Mucosa of descending colon (tissue), 3 donors: ENCODE data around the gene ATP1A3. TPM values are rescaled to one million over a fixed set of nuclear protein-coding genes. Genes with fewer than 3 reads are reported as not detected.
"Not testable (repeated sequence)": the region's sequence is repeated elsewhere in the genome, so short reads cannot be mapped to it uniquely, and the experiment has no call there.

Source experiments
- ATAC-seq: fragments of 200-7000 bp; cut with Tn5 transposase; one replicate; pipeline ENCODE4 v1.9.1; 2020; ENCODE audit warnings: mild to moderate bottlenecking, moderate library complexity
- DNase-seq, 3 donors: peaks; one replicate each; pipeline ENCODE4 v3.0.0-alpha.2; 2020
- H3K36me3 ChIP-seq: fragments of 200-600 bp; one replicate; pipeline ENCODE4 v1.8.0; 2021; ENCODE audit warnings: low read depth, mild to moderate bottlenecking
- H3K4me1 ChIP-seq: fragments of 200-600 bp; one replicate; pipeline ENCODE4 v1.8.0; 2021; ENCODE audit warnings: low read depth, mild to moderate bottlenecking
- H3K4me3 ChIP-seq: fragments of 200-600 bp; one replicate; pipeline ENCODE4 v1.8.0; 2021; ENCODE audit warnings: mild to moderate bottlenecking
- H3K9me3 ChIP-seq: fragments of 200-600 bp; one replicate; pipeline ENCODE4 v1.8.0; 2021; ENCODE audit warnings: mild to moderate bottlenecking
- CTCF ChIP-seq: fragments of 200-600 bp; IDR thresholded peaks from one replicate; pipeline ENCODE4 v1.8.0; 2022; ENCODE audit warnings: antibody characterized with exemption, mild to moderate bottlenecking
- intact Hi-C, 2 donors: fragments of 100-400 bp; cut with DNase I in 1 of 2; cut with micrococcal nuclease in 1 of 2; formaldehyde crosslinking; loops; one replicate each; pipeline versions ENCODE4 v1.11.0 to v1.11.1; 2022; cut with DNase I, micrococcal nuclease
- total RNA-seq, 3 donors: library from RNA; stranded (reverse); fragmentation: NEBNext Ultra II Directional in 2 of 3; extraction: Animal tissue kit (Norgen Biotek cat#: 25700) in 2 of 3; gene quantifications; one replicate each; pipeline versions ENCODE4 v1.2.1 to v1.2.4, GENCODE V29; 2021 to 2023
- donor health status: DM: no; HTN: no; CAD: no; lungs with moderate emphysema.
- donor health status: DM: no; HTN: no; CAD: no.
- donor health status: DM: no; HTN: yes; CAD: no.

The ATP1A3 gene
- total RNA-seq, 3 donors from 2014 or later, result 8.3 TPM; not detected in 2

GRCh38 chr19:42018503-42019193, 24.6 kb upstream of the ATP1A3 start:
- H3K4me3 ChIP-seq, result no peak overlapping the region
- H3K36me3 ChIP-seq, result no peaks in the 10 kb centered on the region
- H3K4me1 ChIP-seq, result no peaks in the 10 kb centered on the region
- no peak for DNase-seq
- intact Hi-C loops, result no loop called here
- no peak for TF ChIP-seq CTCF
- H3K9me3 ChIP-seq, result no peaks in the 10 kb centered on the region
- no peak for ATAC-seq

DNA sequence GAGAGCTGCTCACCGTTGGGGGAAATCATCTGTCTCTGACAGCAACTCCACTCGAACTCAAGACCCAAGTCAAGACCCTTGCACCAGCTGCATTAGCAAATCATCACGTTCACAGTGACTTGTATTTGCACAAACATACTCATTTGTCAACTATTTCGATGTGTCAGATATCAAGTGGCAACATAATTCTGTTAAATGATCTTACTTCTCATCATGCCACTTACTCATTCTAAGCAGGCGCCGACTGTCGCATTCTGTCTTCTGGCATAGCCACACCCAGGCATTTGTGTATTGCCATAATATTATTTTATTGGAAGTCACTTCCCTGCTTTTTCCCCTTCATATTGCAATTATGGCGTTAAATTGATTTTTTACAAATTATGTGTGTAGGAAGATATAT, 23.0 kb upstream of the ATP1A3 start:
- DNase-seq (no peak), ATAC-seq (no peak)
- Histone ChIP-seq H3K9me3 (no peaks in the 10 kb centered on the region), H3K36me3 (no peaks in the 10 kb centered on the region), H3K4me3 (no peak overlapping the region), H3K4me1 (no peaks in the 10 kb centered on the region)
- intact Hi-C loops, result no loop called here
- TF ChIP-seq CTCF, result no peak

DNA sequence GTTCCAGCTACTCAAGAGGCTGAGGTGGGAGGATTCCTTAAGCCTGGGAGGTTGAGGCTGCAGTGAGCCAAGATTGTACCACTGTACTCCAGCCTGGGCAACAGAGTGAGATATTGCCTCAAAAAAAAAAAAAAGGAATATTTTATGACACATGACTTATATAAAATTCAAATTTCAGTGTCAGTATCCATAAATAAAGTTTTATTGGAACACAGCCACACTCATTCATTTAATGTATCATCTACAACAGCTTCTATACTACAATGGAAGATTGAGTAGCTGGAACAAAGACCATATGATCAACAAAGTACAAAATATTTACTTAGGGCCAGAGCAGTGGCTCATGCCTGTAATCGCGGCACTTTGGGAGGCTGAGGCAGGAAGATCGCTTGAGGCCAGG, 18.7 kb upstream of the ATP1A3 start:
- intact Hi-C loops, H3K4me3 ChIP-seq, H3K9me3 ChIP-seq, DNase-seq, H3K4me1 ChIP-seq, ATAC-seq, H3K36me3 ChIP-seq: not testable (repeated sequence)

GRCh38 chr19:42010245-42011126, 16.5 kb upstream of the ATP1A3 start:
- no peaks in the 10 kb centered on the region for H3K9me3 ChIP-seq
- DNase-seq, result no peak
- no peak for TF ChIP-seq CTCF
- H3K36me3 ChIP-seq, result no peaks in the 10 kb centered on the region
- intact Hi-C loops, result no loop called here
- no peak overlapping the region for H3K4me3 ChIP-seq
- no peak for ATAC-seq
- no peaks in the 10 kb centered on the region for H3K4me1 ChIP-seq

GRCh38 chr19:42006569-42006968, 12.5 kb upstream of the ATP1A3 start:
- H3K9me3 ChIP-seq, result no peaks in the 10 kb centered on the region

More at GRCh38 chr19:42006569-42006968, 12.5 kb upstream of the ATP1A3 start:
- intact Hi-C loops, result no loop called here
- no peak for ATAC-seq
- Histone ChIP-seq H3K36me3 (no peaks in the 10 kb centered on the region), H3K4me3 (no peak overlapping the region), H3K4me1 (no peaks in the 10 kb centered on the region)
- DNase-seq, result no peak
- TF ChIP-seq CTCF, result no peak
